ENCODE measurements around the gene SMG6. TPM values are rescaled to one million over a fixed set of nuclear protein-coding genes. Genes with fewer than 3 reads are reported as not detected.
A peak's percentile ranks its signal among the peaks of the same experiment; 100 is the strongest.

SMG6 gene
- total RNA-seq, 2 donors from 2014 or later, result 18.3 to 23.6 TPM

DNA sequence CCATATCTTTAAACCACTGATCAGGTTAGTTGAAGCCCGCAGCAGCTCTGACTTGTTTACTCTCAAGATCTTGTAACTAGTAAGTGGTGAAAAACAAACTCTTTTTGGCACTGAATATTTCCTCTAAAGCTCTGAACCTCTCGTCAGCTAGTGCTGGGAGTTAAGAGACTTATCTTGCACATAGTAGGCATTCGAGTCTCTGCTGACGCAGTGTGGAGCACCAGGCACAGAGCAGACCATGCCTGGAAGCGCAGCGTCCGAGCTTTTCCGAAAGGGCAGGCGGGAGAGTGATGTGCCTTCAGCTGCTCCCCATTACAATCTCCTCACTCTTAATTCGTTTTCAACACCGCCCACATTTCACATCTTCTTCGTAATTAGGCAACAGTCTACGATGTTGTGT is 63.0 kb downstream of the SMG6 start:
- Histone ChIP-seq H3K4me1 (no peaks in the 10 kb centered on the region), H3K36me3 (no peaks in the 10 kb centered on the region), H3K9ac (ENCODE audit: low read depth in 2 of 2, low read length in 2 of 2) (no peak overlapping the region), H3K9me3 (no peaks in the 10 kb centered on the region), H3K27me3 (no peaks in the 10 kb centered on the region), H3K4me3 (no peak overlapping the region), H3K27ac (peak overlapping the region; percentile 51)
- TF ChIP-seq, protein P1, sequence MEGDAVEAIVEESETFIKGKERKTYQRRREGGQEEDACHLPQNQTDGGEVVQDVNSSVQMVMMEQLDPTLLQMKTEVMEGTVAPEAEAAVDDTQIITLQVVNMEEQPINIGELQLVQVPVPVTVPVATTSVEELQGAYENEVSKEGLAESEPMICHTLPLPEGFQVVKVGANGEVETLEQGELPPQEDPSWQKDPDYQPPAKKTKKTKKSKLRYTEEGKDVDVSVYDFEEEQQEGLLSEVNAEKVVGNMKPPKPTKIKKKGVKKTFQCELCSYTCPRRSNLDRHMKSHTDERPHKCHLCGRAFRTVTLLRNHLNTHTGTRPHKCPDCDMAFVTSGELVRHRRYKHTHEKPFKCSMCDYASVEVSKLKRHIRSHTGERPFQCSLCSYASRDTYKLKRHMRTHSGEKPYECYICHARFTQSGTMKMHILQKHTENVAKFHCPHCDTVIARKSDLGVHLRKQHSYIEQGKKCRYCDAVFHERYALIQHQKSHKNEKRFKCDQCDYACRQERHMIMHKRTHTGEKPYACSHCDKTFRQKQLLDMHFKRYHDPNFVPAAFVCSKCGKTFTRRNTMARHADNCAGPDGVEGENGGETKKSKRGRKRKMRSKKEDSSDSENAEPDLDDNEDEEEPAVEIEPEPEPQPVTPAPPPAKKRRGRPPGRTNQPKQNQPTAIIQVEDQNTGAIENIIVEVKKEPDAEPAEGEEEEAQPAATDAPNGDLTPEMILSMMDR (IDR thresholded peaks at IDR 0.05), result no peak
- intact Hi-C loops (cut with DNase I), result loop anchor here (10.0 kb wide), 1 partner anchor 356 kb away; no protein-coding TSS in a partner anchor
- no peak for DNase-seq

GRCh38 chr17:2239882-2240430 is 63.6 kb downstream of the SMG6 start:
- Histone ChIP-seq H3K9me3 (no peaks in the 10 kb centered on the region), H3K27me3 (no peaks in the 10 kb centered on the region), H3K27ac (peak overlapping the region; percentile 51), H3K4me1 (no peaks in the 10 kb centered on the region), H3K36me3 (no peaks in the 10 kb centered on the region), H3K4me3 (no peak overlapping the region), H3K9ac (ENCODE audit: low read depth in 2 of 2, low read length in 2 of 2) (peak overlapping the region in 1 of 2 donors; percentile 44)
- DNase-seq, result no peak
- intact Hi-C loops (cut with DNase I), result loop anchor here (10.0 kb wide), 2 partner anchors 65 to 355 kb away; no protein-coding TSS in a partner anchor
- TF ChIP-seq, protein P1 (IDR thresholded peaks at IDR 0.05), result no peak

- Histone ChIP-seq H3K4me1 (no peaks in the 10 kb centered on the region), H3K36me3 (no peaks in the 10 kb centered on the region), H3K27me3 (no peaks in the 10 kb centered on the region), H3K27ac (peak overlapping the region; percentile 51), H3K4me3 (no peak overlapping the region), H3K9me3 (no peaks in the 10 kb centered on the region), H3K9ac (ENCODE audit: low read depth in 2 of 2, low read length in 2 of 2) (no peak overlapping the region)
- DNase-seq, result no peak
- intact Hi-C loops (cut with DNase I), result loop anchor here (10.0 kb wide), 1 partner anchor 64 kb away; no protein-coding TSS in a partner anchor
- TF ChIP-seq, protein P1 (IDR thresholded peaks at IDR 0.05), result no peak
Measured at GRCh38 chr17:2239170-2239551, 64.4 kb downstream of the SMG6 start.

DNA sequence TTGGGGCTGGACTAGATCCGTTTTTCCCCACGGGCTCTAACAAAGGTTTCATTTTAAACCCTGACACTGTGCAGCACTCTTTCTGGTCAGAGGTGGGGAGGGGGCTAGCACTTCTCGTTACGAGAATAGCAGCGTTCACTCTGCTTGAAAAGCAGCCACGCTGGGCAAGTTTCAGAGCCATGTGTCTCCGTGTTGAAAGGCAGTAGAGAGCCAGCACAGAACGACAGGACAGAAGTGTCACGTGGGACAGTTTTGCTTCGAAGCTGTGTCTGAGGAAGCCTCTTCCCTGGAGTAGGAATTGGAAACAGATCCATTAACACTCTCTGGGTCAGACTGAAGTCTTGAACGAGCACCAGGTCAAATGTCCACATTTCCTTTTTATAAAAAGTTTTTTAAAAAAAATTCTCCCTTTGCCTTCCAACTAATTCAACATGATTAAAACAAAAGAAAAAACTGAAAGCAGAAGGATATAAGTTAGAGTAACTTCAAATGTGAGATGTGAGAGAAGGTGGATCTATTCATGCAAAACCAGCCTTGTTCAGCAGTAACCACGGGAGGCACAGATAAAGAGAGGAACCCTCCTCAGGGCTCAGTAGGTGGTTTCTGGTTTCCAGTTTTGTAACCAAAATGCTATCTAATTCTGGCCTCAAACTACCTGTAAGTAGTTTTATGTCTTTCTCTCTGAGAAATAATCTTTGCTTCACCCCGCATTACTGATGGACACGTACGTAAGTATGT is 65.0 kb downstream of the SMG6 start:
- Histone ChIP-seq H3K27me3 (no peaks in the 10 kb centered on the region), H3K4me1 (no peaks in the 10 kb centered on the region), H3K9me3 (no peaks in the 10 kb centered on the region), H3K27ac (peak overlapping the region; percentile 51), H3K4me3 (no peak overlapping the region), H3K36me3 (no peaks in the 10 kb centered on the region), H3K9ac (ENCODE audit: low read depth in 2 of 2, low read length in 2 of 2) (peak overlapping the region; percentile 39 to 53)
- TF ChIP-seq, protein P1 (IDR thresholded peaks at IDR 0.05), result no peak
- intact Hi-C loops (cut with DNase I), result loop anchor here (10.0 kb wide), 1 partner anchor 64 kb away; no protein-coding TSS in a partner anchor
- DNase-seq, result no peak

DNA sequence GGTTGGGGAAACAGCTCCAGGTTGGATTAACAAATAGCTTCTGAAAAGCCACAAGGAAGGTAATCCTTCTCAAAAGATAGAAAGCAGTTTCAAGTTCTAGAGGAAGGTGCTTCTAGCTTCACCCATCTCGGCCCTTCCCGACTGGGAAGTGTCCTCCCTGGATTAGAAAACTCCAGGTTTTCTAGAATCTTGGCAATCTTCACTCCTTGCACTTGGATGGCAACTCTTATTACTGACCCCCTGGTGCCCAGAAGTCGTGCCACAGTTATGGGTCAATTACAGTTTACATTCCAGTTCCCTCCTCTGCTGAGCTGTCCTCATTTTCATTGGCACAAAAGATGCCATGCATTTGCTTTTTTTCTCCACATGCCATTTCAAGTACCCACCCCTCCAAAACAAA is 65.6 kb downstream of the SMG6 start:
- intact Hi-C loops (cut with DNase I), result loop anchor here (10.0 kb wide), 1 partner anchor 63 kb away; no protein-coding TSS in a partner anchor
- no peak overlapping the region for H3K9ac ChIP-seq (ENCODE audit: low read depth in 2 of 2, low read length in 2 of 2)
- H3K4me3 ChIP-seq, result no peak overlapping the region

More for the DNA sequence above, 65.6 kb downstream of the SMG6 start:
- no peaks in the 10 kb centered on the region for H3K27me3 ChIP-seq
- H3K36me3 ChIP-seq, result no peaks in the 10 kb centered on the region
- H3K9me3 ChIP-seq, result no peaks in the 10 kb centered on the region
- DNase-seq, result no peak
- TF ChIP-seq, protein P1 (IDR thresholded peaks at IDR 0.05), result no peak
- peak overlapping the region; percentile 51 for H3K27ac ChIP-seq
- no peaks in the 10 kb centered on the region for H3K4me1 ChIP-seq
